Left lung (tissue), 10 donors: ENCODE data around the gene ABLIM3. TPM values are rescaled to one million over a fixed set of nuclear protein-coding genes. Genes with fewer than 3 reads are reported as not detected.

ENCODE experiments used
- ATAC-seq: fragments of 200-7000 bp; cut with Tn5 transposase; one replicate; pipeline ENCODE4 v1.9.1; 2020; ENCODE audit warnings: moderate library complexity
- DNase-seq, 4 donors: peaks; one replicate each; pipeline ENCODE4 v3.0.0-alpha.2; 2013 to 2020
- H3K27ac ChIP-seq, 2 donors: fragments of 200-600 bp; sonication (generic) in 1 of 2; one replicate each; pipeline versions ENCODE4 v1.5.0 to v1.8.0; 2020 to 2021
- H3K27me3 ChIP-seq, 2 donors: fragments of 200-600 bp; sonication (generic) in 1 of 2; one replicate each; pipeline versions ENCODE4 v1.5.0 to v1.8.0; 2020 to 2021
- H3K36me3 ChIP-seq, 2 donors: fragments of 200-600 bp; sonication (generic) in 1 of 2; one replicate each; pipeline versions ENCODE4 v1.5.0 to v1.8.0; 2020 to 2021
- H3K4me1 ChIP-seq, 2 donors: fragments of 200-600 bp; one replicate each; pipeline ENCODE4 v1.8.0; 2021
- H3K4me3 ChIP-seq, 2 donors: fragments of 200-600 bp; sonication (generic) in 1 of 2; one replicate each; pipeline versions ENCODE4 v1.5.0 to v1.8.0; 2020 to 2021; ENCODE audit warnings: mild to moderate bottlenecking in 1 of 2
- H3K9me3 ChIP-seq, 2 donors: fragments of 200-600 bp; sonication (generic) in 1 of 2; one replicate each; pipeline versions ENCODE4 v1.5.0 to v1.8.0; 2020 to 2021
- intact Hi-C, 2 donors: fragments of 100-400 bp; cut with DNase I; formaldehyde crosslinking; loops; one replicate each; pipeline versions ENCODE4 v1.11.2 to v1.14.2; 2022
- polyA plus RNA-seq, 6 donors: library from polyadenylated mRNA; unstranded; fragments of 120-200 nt; gene quantifications; one replicate each; pipeline ENCODE4 v1.2.1, GENCODE V29; 2013; ENCODE audit not compliant: insufficient read length in 6 of 6
- total RNA-seq, 2 donors: library from RNA; stranded (reverse); fragmentation: NEBNext Ultra II Directional; extraction: Animal tissue kit (Norgen Biotek cat#: 25700); gene quantifications; one replicate each; pipeline ENCODE4 v1.2.1, GENCODE V29; 2021
- TF ChIP-seq, protein P1 (sequence below), 2 donors: fragments of 200-600 bp; sonication (generic) in 1 of 2; IDR thresholded peaks; one replicate each; pipeline versions ENCODE4 v1.5.0 to v1.8.0; 2021; ENCODE audit warnings: antibody characterized with exemption in 2 of 2
- donor health status: DM: no; HTN: yes; CAD: no.
- donor health status: DM: no; HTN: no; CAD: no.

ABLIM3 gene
- total and polyA plus RNA-seq, 8 donors, result 33.2 to 145 (median 108) TPM

DNA sequence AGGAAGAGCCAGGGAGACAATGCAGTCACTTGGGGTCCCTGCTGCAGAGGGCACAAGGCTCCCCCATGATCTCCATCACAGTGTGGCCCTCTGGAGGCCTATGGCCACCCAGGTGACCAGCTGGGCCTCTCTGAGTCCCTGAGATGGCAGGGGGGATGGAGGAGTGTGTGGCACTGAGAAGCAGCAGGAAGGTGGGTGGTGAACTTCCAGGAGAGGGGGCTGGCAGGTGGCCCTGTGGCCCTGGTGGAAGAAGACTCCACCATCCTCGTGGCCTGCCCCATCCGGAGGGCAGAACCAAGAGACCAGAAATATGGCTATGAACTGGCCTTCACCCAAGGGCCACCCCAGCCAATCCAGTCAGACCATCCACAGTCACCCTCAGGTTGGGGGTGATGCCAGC lies 98.6 kb downstream of the ABLIM3 start:
- Histone ChIP-seq H3K4me3 (no peak overlapping the region), H3K9me3 (no peaks in the 10 kb centered on the region), H3K27ac (no peak overlapping the region), H3K27me3 (no peaks in the 10 kb centered on the region), H3K36me3 (peaks cover 0 to 4% of the 10 kb centered on the region in 2 donors), H3K4me1 (peaks cover 0 to 4% of the 10 kb centered on the region in 2 donors)
- intact Hi-C loops, result no loop called here
- ATAC-seq (no peak), DNase-seq (no peak)
- TF ChIP-seq, protein P1, sequence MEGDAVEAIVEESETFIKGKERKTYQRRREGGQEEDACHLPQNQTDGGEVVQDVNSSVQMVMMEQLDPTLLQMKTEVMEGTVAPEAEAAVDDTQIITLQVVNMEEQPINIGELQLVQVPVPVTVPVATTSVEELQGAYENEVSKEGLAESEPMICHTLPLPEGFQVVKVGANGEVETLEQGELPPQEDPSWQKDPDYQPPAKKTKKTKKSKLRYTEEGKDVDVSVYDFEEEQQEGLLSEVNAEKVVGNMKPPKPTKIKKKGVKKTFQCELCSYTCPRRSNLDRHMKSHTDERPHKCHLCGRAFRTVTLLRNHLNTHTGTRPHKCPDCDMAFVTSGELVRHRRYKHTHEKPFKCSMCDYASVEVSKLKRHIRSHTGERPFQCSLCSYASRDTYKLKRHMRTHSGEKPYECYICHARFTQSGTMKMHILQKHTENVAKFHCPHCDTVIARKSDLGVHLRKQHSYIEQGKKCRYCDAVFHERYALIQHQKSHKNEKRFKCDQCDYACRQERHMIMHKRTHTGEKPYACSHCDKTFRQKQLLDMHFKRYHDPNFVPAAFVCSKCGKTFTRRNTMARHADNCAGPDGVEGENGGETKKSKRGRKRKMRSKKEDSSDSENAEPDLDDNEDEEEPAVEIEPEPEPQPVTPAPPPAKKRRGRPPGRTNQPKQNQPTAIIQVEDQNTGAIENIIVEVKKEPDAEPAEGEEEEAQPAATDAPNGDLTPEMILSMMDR (IDR thresholded peaks at IDR 0.05), result no peak

- no peaks in the 10 kb centered on the region for H3K9me3 ChIP-seq
- no peak for ATAC-seq
- TF ChIP-seq, protein P1 (IDR thresholded peaks at IDR 0.05), result no peak
- peaks cover 0 to 4% of the 10 kb centered on the region in 2 donors for H3K4me1 ChIP-seq
- DNase-seq, result peak in 1 of 4 donors; percentile 50
- no peak overlapping the region for H3K27ac ChIP-seq
- H3K27me3 ChIP-seq, result no peaks in the 10 kb centered on the region
- peaks cover 0 to 9% of the 10 kb centered on the region in 2 donors for H3K36me3 ChIP-seq
- no peak overlapping the region for H3K4me3 ChIP-seq
- intact Hi-C loops, result no loop called here
Measured at GRCh38 chr5:149240354-149240998, 99.2 kb downstream of the ABLIM3 start.

DNA sequence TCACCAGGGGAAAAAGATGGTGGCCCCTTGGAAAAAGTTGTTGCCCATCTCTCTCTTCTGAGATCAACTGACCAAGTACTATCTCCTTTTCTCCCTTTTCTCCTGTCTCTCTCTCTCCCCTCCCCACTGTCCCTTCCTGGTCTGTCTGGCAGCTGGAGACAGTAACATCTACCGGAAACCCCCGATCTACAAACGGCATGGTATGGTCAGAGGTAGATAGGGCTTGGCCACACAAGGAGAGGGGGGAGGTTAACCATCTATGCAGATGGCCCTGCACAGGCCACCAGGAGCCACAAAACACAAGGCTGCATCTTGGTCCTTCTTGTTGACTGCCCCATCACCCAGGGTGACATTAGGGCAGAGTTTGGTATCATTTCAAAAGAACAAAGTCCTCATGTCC lies 101.0 kb downstream of the ABLIM3 start:
- H3K27ac ChIP-seq, result no peak overlapping the region
- no peak overlapping the region for H3K4me3 ChIP-seq
- intact Hi-C loops, result no loop called here
- no peaks in the 10 kb centered on the region for H3K9me3 ChIP-seq
- ATAC-seq (no peak), DNase-seq (no peak)
- H3K27me3 ChIP-seq, result no peaks in the 10 kb centered on the region
- H3K4me1 ChIP-seq, result peaks cover 0 to 4% of the 10 kb centered on the region in 2 donors
- H3K36me3 ChIP-seq, result peaks cover 0 to 9% of the 10 kb centered on the region in 2 donors
- TF ChIP-seq, protein P1 (IDR thresholded peaks at IDR 0.05), result no peak

GRCh38 chr5:149246906-149247305 lies 105.6 kb downstream of the ABLIM3 start:
- H3K27ac ChIP-seq, result no peak overlapping the region
- peaks cover 0 to 24% of the 10 kb centered on the region in 2 donors for H3K36me3 ChIP-seq
- intact Hi-C loops, result no loop called here
- ATAC-seq (no peak), DNase-seq (no peak)
- H3K4me3 ChIP-seq, result no peak overlapping the region
- H3K4me1 ChIP-seq, result no peaks in the 10 kb centered on the region
- TF ChIP-seq, protein P1 (IDR thresholded peaks at IDR 0.05), result no peak
- no peaks in the 10 kb centered on the region for H3K27me3 ChIP-seq
- H3K9me3 ChIP-seq, result no peaks in the 10 kb centered on the region

DNA sequence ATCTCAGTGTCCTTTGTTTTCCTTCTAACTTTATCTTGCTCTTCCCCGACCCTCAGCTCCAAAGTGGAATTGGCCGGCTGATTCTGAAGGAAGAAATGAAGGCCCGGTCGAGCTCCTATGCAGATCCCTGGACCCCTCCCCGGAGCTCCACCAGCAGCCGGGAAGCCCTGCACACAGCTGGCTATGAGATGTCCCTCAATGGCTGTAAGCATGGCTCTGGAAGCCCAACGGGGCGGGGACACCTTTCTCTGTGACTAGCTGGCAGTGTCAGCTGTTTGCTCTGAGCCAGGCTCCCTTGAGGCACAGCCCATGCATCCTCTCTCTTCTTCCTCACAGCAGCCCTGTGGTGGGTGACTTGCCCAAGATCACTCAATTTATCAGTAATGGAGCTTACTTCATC lies 106.4 kb downstream of the ABLIM3 start:
- no peaks in the 10 kb centered on the region for H3K4me1 ChIP-seq
- TF ChIP-seq, protein P1 (IDR thresholded peaks at IDR 0.05), result no peak
- no peaks in the 10 kb centered on the region for H3K9me3 ChIP-seq
- DNase-seq (no peak), ATAC-seq (no peak)
- H3K27me3 ChIP-seq, result no peaks in the 10 kb centered on the region
- H3K36me3 ChIP-seq, result peaks cover 0 to 24% of the 10 kb centered on the region in 2 donors
- intact Hi-C loops, result no loop called here
- H3K27ac ChIP-seq, result no peak overlapping the region
- no peak overlapping the region for H3K4me3 ChIP-seq
